SK-N-SH (cell line): ENCODE measurements around the gene MOV10L1. TPM values are rescaled to one million over a fixed set of nuclear protein-coding genes. Genes with fewer than 3 reads are reported as not detected.

Source experiments
- CTCF ChIA-PET: fragments of 300-600, 350-600 bp; formaldehyde crosslinking; extraction: SDS; loops from one replicate; lab custom pipeline; 2021; lab: Yijun Ruan, JAX
- POLR2A ChIA-PET: fragments of 350-600 bp; sonication (Branson Sonifier 250); formaldehyde crosslinking; extraction: SDS; loops from one replicate; lab custom pipeline; 2020; ENCODE audit warnings: antibody characterized with exemption, inconsistent platforms; lab: Yijun Ruan, JAX
- DNase-seq: peaks from one replicate; pipeline ENCODE4 v3.0.0; 2012
- H2AFZ ChIP-seq: fragments of 200-600 bp; sonication (generic); 2 replicates; pipeline ENCODE4 v1.8.1; 2016; ENCODE audit warnings: antibody characterized with exemption, mild to moderate bottlenecking, low read depth
- H3F3A ChIP-seq: fragments of 200-600 bp; sonication (generic); replicated peaks from 2 replicates; pipeline ENCODE3; 2016; ENCODE audit warnings: antibody characterized with exemption, mild to moderate bottlenecking; ENCODE audit not compliant: insufficient read depth
- H3K27ac ChIP-seq, 2 experiments: fragments of 200-500 bp in 1 of 2; fragments of 200-600 bp in 1 of 2; sonication (Bioruptor generic) in 1 of 2; sonication (generic), shearing (Covaris generic) in 1 of 2; 2 replicates each; pipeline versions ENCODE4 v1.5.1 to v1.6.1; 2014 to 2016; ENCODE audit warnings: low read depth in 2 of 2, inconsistent platforms in 1 of 2, low read length in 1 of 2, mild to moderate bottlenecking in 1 of 2, mixed read lengths in 1 of 2
- H3K27me3 ChIP-seq: fragments of 200-600 bp; sonication (generic), shearing (Covaris generic); 2 replicates; pipeline ENCODE4 v1.6.1; 2016; ENCODE audit warnings: mixed run types; ENCODE audit not compliant: insufficient read depth
- H3K36me3 ChIP-seq, 2 experiments: fragments of 200-500 bp in 1 of 2; fragments of 200-600 bp in 1 of 2; sonication (Bioruptor generic) in 1 of 2; sonication (generic) in 1 of 2; replicated peaks in 1 of 2; 2 replicates each; pipeline versions ENCODE3 to v1.5.1; 2014 to 2016; ENCODE audit warnings: low read length in 1 of 2, mild to moderate bottlenecking in 1 of 2; ENCODE audit not compliant: insufficient read depth in 2 of 2, control insufficient read depth in 1 of 2
- H3K4me1 ChIP-seq, 2 experiments: fragments of 200-500 bp in 1 of 2; fragments of 200-600 bp in 1 of 2; sonication (Bioruptor generic) in 1 of 2; sonication (generic), shearing (Covaris generic) in 1 of 2; 2 replicates each; pipeline versions ENCODE4 v1.5.1 to v1.6.1; 2014 to 2016; ENCODE audit warnings: low read depth in 1 of 2, low read length in 1 of 2, mixed run types in 1 of 2; ENCODE audit not compliant: insufficient read depth in 2 of 2, control insufficient read depth in 1 of 2
- H3K4me2 ChIP-seq: fragments of 200-600 bp; sonication (generic), shearing (Covaris generic); 2 replicates; pipeline ENCODE4 v1.6.1; 2017; ENCODE audit warnings: mixed run types
- H3K4me3 ChIP-seq, 2 experiments: fragments of 200-500 bp in 1 of 2; fragments of 200-600 bp in 1 of 2; sonication (Bioruptor generic) in 1 of 2; sonication (generic), shearing (Covaris generic) in 1 of 2; 2 replicates each; pipeline versions ENCODE4 v1.5.1 to v1.8.1; 2014 to 2016; ENCODE audit warnings: low read depth in 2 of 2, inconsistent platforms in 1 of 2, low read length in 1 of 2, mild to moderate bottlenecking in 1 of 2, mixed read lengths in 1 of 2, moderate library complexity in 1 of 2
- H3K79me2 ChIP-seq: fragments of 200-600 bp; sonication (generic); 2 replicates; pipeline ENCODE4 v1.8.1; 2017; ENCODE audit warnings: mild to moderate bottlenecking; ENCODE audit not compliant: insufficient read depth
- H3K9ac ChIP-seq: fragments of 200-600 bp; sonication (generic); 2 replicates; pipeline ENCODE4 v1.6.1; 2017; ENCODE audit warnings: mixed run types
- H3K9me2 ChIP-seq: fragments of 200-600 bp; sonication (generic); 2 replicates; pipeline ENCODE4 v1.6.1; 2017; ENCODE audit warnings: mixed run types
- H3K9me3 ChIP-seq: fragments of 200-600 bp; sonication (generic); 2 replicates; pipeline ENCODE4 v1.6.1; 2017; ENCODE audit warnings: mixed run types, mild to moderate bottlenecking, moderate library complexity
- H4K20me1 ChIP-seq: fragments of 200-600 bp; sonication (generic); 2 replicates; pipeline ENCODE4 v1.6.1; 2017; ENCODE audit warnings: mild to moderate bottlenecking, mixed run types; ENCODE audit not compliant: insufficient read depth
- CTCF ChIP-seq: fragments of 200-600 bp; sonication (generic); IDR thresholded peaks from 2 replicates; pipeline ENCODE4 v1.6.1; 2017; ENCODE audit warnings: antibody characterized with exemption, mild to moderate bottlenecking, moderate library complexity
- EP300 ChIP-seq, 2 experiments: IDR thresholded peaks; 2 replicates each; pipeline versions ENCODE4 v1.4.0 to v1.6.1; 2012; ENCODE audit warnings: borderline replicate concordance in 1 of 2, low read depth in 1 of 2, low read length in 1 of 2
- EZH2phosphoT487 ChIP-seq: fragments of 200-600 bp; sonication (generic); IDR thresholded peaks from 2 replicates; pipeline ENCODE4 v1.6.1; 2017; ENCODE audit warnings: low read depth, mixed run types, mild to moderate bottlenecking, antibody characterized with exemption, moderate library complexity, borderline replicate concordance
- FOXM1 ChIP-seq: IDR thresholded peaks from 2 replicates; pipeline ENCODE4 v1.4.0; 2012; ENCODE audit warnings: low read depth, mild to moderate bottlenecking
- GABPA ChIP-seq: IDR thresholded peaks from 2 replicates; pipeline ENCODE4 v1.4.0; 2012; ENCODE audit warnings: low read depth, mild to moderate bottlenecking
- GATA2 ChIP-seq: sonication (generic); formaldehyde crosslinking; IDR thresholded peaks from 2 replicates; pipeline ENCODE4 v1.5.0; 2020; ENCODE audit warnings: mild to moderate bottlenecking, missing genetic modification reagents
- IRF3 ChIP-seq: fragments of 150-350 bp; IDR thresholded peaks from 2 replicates; pipeline ENCODE4 v1.6.1; 2016; ENCODE audit warnings: mild to moderate bottlenecking, low read depth, low read length
- JUND ChIP-seq: IDR thresholded peaks from 2 replicates; pipeline ENCODE4 v1.4.0; 2012
- MAX ChIP-seq: IDR thresholded peaks from 2 replicates; pipeline ENCODE4 v1.4.0; 2012; ENCODE audit warnings: low read depth
- MXI1 ChIP-seq: IDR thresholded peaks from 2 replicates; pipeline ENCODE4 v1.6.1; 2012; ENCODE audit warnings: mild to moderate bottlenecking, low read depth, low read length, improper control_type of control experiment
- PBX3 ChIP-seq: IDR thresholded peaks from 2 replicates; pipeline ENCODE4; 2012
- RAD21 ChIP-seq: IDR thresholded peaks from 2 replicates; pipeline ENCODE4 v1.6.1; 2012; ENCODE audit warnings: mild to moderate bottlenecking, low read length
- RXRA ChIP-seq: IDR thresholded peaks from 2 replicates; pipeline ENCODE4 v1.4.0; 2012; ENCODE audit warnings: low read depth, mild to moderate bottlenecking, borderline replicate concordance
- SIN3A ChIP-seq: IDR thresholded peaks from 2 replicates; pipeline ENCODE4 v1.6.1; 2012; ENCODE audit warnings: low read depth, mild to moderate bottlenecking, low read length, moderate library complexity, borderline replicate concordance
- TAF1 ChIP-seq: IDR thresholded peaks from 2 replicates; pipeline ENCODE4 v1.6.1; 2012; ENCODE audit warnings: low read depth, mild to moderate bottlenecking, low read length, moderate library complexity, borderline replicate concordance
- TCF12 ChIP-seq: IDR thresholded peaks from 2 replicates; pipeline ENCODE4 v1.4.0; 2012
- TEAD4 ChIP-seq: IDR thresholded peaks from 2 replicates; pipeline ENCODE4 v1.4.0; 2012; ENCODE audit warnings: mild to moderate bottlenecking, borderline replicate concordance; ENCODE audit not compliant: insufficient read depth
- USF1 ChIP-seq: IDR thresholded peaks from 2 replicates; pipeline ENCODE4 v1.4.0; 2012; ENCODE audit warnings: low read depth, borderline replicate concordance
- ZBTB33 ChIP-seq: IDR thresholded peaks from 2 replicates; pipeline ENCODE4 v1.4.0; 2012; ENCODE audit warnings: low read depth, borderline replicate concordance
- WGBS: methylation state at CpG from one replicate; pipeline ENCODE4 v1.1.6; 2017; ENCODE audit warnings: low lambda C conversion rate; 5-methylcytosine and 5-hydroxymethylcytosine counted together
- polyA plus RNA-seq, 3 experiments: library from polyadenylated mRNA; depleted of rRNA; stranded (reverse); fragments of >200 nt; gene quantifications; 2 replicates each; pipeline ENCODE4 v1.2.3, GENCODE V29; 2012

Gene MOV10L1
- polyA plus RNA-seq, 1 of the 3 experiments (the other 2 are of a cell fraction), result 2.1 TPM

- H3K4me1 ChIP-seq, result no peaks in the 10 kb centered on the region; a peak in 1 of 4 replicates
- CTCF ChIA-PET, result interaction anchor here (1.7 kb wide), 1 partner anchor 15 kb away, joined by 5 read pairs; no protein-coding TSS in a partner anchor
- no peak overlapping the region for H3K9ac ChIP-seq
- POLR2A ChIA-PET, result interaction anchor here (0.6 kb wide), 1 partner anchor 287 kb away, joined by 3 read pairs; no protein-coding TSS in a partner anchor
- H3K4me2 ChIP-seq, result no peak overlapping the region
- no peak for DNase-seq
- H3F3A ChIP-seq, result no peaks in the 10 kb centered on the region
- H4K20me1 ChIP-seq, result no peaks in the 10 kb centered on the region
- no peaks in the 10 kb centered on the region for H3K9me2 ChIP-seq
- H3K36me3 ChIP-seq, result no peaks in the 10 kb centered on the region
- H3K9me3 ChIP-seq, result no peaks in the 10 kb centered on the region
- WGBS, result 84% methylated on average over 18 of the region's 27 CpGs
- no peak overlapping the region for H2AFZ ChIP-seq
- H3K79me2 ChIP-seq, result no peaks in the 10 kb centered on the region
- H3K4me3 ChIP-seq, result no peak overlapping the region
- H3K27me3 ChIP-seq, result no peaks in the 10 kb centered on the region
- H3K27ac ChIP-seq, result no peak overlapping the region
- TF ChIP-seq TAF1 (no peak), RXRA (no peak), FOXM1 (no peak), MXI1 (no peak), TCF12 (no peak), USF1 (no peak), ZBTB33 (no peak), PBX3 (no peak), JUND (no peak), EZH2phosphoT487 (no peak), SIN3A (no peak), EP300 (IDR thresholded peaks at IDR 0.05; ENCODE audit: borderline replicate concordance in 1 of 2, low read depth in 1 of 2, low read length in 1 of 2) (no peak), MAX (no peak), IRF3 (no peak), GABPA (no peak), CTCF (no peak), RAD21 (no peak), TEAD4 (no peak), GATA2 (CRISPR knock-in tag) (no peak)
Measured at GRCh38 chr22:50175921-50176849, 86.4 kb downstream of the MOV10L1 start.
